ENCODE measurements around the gene POLG2. TPM values are rescaled to one million over a fixed set of nuclear protein-coding genes. Genes with fewer than 3 reads are reported as not detected.

POLG2 gene
- total RNA-seq, 1 donor from 2014 or later: 63.9 TPM

DNA sequence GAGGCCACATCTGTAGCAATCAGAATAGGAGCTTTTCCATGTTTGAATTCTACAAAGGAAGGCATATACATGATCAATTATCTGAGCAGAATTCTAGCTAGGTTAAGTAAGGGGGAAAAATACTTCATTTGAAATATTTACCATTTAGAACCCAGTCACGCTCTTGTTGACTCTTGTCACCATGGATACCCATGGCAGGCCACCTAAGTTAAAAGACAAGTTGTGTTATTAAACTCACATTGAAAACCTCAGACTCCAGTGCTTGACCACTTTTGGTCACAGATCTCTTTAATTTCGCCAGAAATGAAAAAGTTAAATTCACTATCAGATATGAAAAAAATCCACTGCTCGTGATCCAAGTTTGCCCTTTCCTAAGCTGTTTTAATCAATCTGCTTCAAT lies 5.2 kb upstream of the POLG2 start:
- Mint-ChIP-seq H3K36me3 (ENCODE audit: low read depth) (peaks cover 97% of the 10 kb centered on the region), H3K4me1 (peaks cover 70% of the 10 kb centered on the region), H3K27ac (peak overlapping the region; percentile 46), H3K9me3 (no peaks in the 10 kb centered on the region), H3K4me3 (no peak overlapping the region), H3K27me3 (no peaks in the 10 kb centered on the region)
- intact Hi-C loops (cut with micrococcal nuclease): no loop called here
- CTCF ChIA-PET: interaction anchor here (1.0 kb wide), 2 partner anchors 11 to 82 kb away, joined by 3 to 6 read pairs; no protein-coding TSS in a partner anchor
- ATAC-seq (ENCODE audit: low read depth): no peak
- POLR2A ChIA-PET: no interaction called here
- TF ChIP-seq, protein P1, sequence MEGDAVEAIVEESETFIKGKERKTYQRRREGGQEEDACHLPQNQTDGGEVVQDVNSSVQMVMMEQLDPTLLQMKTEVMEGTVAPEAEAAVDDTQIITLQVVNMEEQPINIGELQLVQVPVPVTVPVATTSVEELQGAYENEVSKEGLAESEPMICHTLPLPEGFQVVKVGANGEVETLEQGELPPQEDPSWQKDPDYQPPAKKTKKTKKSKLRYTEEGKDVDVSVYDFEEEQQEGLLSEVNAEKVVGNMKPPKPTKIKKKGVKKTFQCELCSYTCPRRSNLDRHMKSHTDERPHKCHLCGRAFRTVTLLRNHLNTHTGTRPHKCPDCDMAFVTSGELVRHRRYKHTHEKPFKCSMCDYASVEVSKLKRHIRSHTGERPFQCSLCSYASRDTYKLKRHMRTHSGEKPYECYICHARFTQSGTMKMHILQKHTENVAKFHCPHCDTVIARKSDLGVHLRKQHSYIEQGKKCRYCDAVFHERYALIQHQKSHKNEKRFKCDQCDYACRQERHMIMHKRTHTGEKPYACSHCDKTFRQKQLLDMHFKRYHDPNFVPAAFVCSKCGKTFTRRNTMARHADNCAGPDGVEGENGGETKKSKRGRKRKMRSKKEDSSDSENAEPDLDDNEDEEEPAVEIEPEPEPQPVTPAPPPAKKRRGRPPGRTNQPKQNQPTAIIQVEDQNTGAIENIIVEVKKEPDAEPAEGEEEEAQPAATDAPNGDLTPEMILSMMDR (IDR thresholded peaks at IDR 0.05): no peak
- no peak for DNase-seq

DNA sequence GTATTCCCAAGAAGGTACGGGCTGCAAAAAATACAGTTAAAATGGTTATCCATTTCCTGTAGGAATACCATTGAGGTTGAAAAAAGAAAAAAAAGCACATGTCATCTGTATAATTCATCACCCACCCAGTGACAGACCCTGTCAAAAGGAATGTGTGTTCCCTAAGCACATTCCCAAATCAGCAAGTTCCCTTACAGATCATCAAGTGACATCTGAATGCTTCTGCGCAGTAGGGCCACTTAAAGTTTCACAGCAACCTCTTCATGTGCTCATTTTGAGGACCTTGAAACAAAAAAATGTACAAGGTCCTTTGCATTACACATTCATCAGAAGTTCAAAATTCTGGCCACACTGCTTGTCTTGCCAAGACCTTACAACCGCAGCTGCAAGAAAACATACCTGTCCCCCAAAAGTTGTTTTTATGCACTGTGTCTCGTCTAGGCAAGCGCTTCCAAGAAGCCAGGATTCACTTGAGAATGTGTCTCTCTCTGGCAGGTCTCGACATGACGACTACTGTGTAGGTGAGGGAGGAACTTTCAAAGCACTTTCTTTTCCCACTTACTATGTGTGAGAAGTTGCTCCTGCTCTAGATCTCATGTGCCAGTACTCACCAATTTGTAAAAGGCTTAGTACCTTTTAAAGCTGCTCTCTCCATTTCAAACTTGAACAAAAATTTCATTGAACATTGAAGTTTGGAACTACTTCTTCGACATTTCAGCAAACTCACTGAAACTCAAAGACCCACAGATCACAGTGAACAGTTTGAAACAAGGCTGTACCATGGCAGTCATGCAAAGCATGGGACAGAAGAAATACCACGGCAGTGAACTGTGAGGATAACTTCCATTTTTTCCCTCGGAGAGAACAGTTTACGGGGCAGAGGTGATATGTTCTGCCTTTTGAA lies 4.3 kb upstream of the POLG2 start:
- Mint-ChIP-seq H3K4me3 (no peak overlapping the region), H3K4me1 (peaks cover 79% of the 10 kb centered on the region), H3K27ac (peak overlapping the region; percentile 46), H3K9me3 (no peaks in the 10 kb centered on the region), H3K27me3 (no peaks in the 10 kb centered on the region), H3K36me3 (ENCODE audit: low read depth) (peaks cover 96% of the 10 kb centered on the region)
- CTCF ChIA-PET: no interaction called here
- TF ChIP-seq, protein P1 (IDR thresholded peaks at IDR 0.05): no peak
- POLR2A ChIA-PET: no interaction called here
- intact Hi-C loops (cut with micrococcal nuclease): no loop called here
- no peak for ATAC-seq (ENCODE audit: low read depth)
- no peak for DNase-seq

DNA sequence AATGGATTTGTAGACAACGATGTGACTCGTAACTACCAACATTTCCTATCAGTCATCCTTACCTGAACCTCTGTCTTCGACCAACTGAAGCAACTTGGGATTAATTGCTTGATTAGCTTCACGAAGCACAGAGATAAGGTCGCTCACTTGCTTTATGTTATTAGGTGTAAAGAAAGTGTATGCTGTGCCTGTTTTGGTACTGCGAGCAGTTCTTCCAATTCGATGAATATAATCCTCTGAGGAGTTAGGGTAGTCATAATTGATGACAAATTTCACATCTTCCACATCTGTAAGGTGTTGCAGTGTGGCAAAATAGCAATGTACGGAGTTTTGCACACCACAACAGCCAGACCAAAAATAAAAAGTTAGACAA lies 3.6 kb upstream of the POLG2 start:
- Mint-ChIP-seq H3K9me3 (no peaks in the 10 kb centered on the region), H3K27ac (no peak overlapping the region), H3K4me1 (peaks cover 86% of the 10 kb centered on the region), H3K4me3 (no peak overlapping the region), H3K27me3 (no peaks in the 10 kb centered on the region), H3K36me3 (ENCODE audit: low read depth) (peaks cover 93% of the 10 kb centered on the region)
- TF ChIP-seq, protein P1 (IDR thresholded peaks at IDR 0.05): no peak
- no peak for ATAC-seq (ENCODE audit: low read depth)
- CTCF ChIA-PET: interaction anchor here (6.6 kb wide), 1 partner anchor 80 kb away, joined by 67 read pairs; no protein-coding TSS in a partner anchor
- intact Hi-C loops (cut with micrococcal nuclease): no loop called here
- POLR2A ChIA-PET: no interaction called here
- no peak for DNase-seq

DNA sequence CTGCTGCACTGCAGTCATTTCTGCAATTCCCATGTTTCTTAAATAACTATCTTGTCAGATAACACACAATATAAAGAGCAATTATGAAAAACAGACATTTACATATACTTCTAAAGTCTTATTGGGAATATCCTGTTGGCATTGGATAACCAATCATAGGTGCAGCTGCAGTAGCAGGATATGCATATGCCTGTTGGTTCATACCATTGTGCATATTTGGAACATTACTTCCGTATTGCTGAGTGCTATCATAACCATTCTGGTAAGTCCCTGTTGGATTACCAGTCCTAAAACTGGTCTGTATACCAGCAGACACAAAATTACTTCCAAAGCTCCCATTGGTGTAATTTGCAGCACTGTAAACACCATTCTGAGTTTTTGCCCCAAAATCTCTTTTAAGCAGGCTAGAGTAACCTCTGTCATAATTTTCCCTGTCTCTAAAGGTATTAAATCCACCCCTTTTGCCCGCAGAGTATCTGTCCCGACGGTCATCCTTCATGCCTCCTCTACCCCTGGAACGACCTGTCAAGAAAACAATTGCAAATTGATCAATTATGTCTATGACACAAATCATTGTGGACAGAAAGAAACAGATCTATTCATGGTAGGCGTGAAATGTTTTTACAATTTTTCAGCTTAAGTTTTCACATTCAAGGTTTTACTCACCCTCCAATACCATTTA lies 3.1 kb upstream of the POLG2 start:
- Mint-ChIP-seq H3K27me3 (no peaks in the 10 kb centered on the region), H3K9me3 (no peaks in the 10 kb centered on the region), H3K4me3 (peak overlapping the region; percentile 15), H3K36me3 (ENCODE audit: low read depth) (peaks cover 88% of the 10 kb centered on the region), H3K4me1 (peaks cover 88% of the 10 kb centered on the region), H3K27ac (no peak overlapping the region)
- ATAC-seq (ENCODE audit: low read depth) (no peak), DNase-seq (no peak)
- TF ChIP-seq, protein P1 (IDR thresholded peaks at IDR 0.05): no peak
- CTCF ChIA-PET: interaction anchor here (6.6 kb wide), 1 partner anchor 80 kb away, joined by 67 read pairs; no protein-coding TSS in a partner anchor
- intact Hi-C loops (cut with micrococcal nuclease): no loop called here
- POLR2A ChIA-PET: interaction anchor here (7.5 kb wide), 1 partner anchor 6 kb away, joined by 295 read pairs; the partner anchor contains the start of genes CEP95 and DDX5

Measured in activated B cell treated with CpG ODN at 0.5 μM for 24 hours (primary cell).